ENCODE results near the gene SPCS3.
"Not testable (repeated sequence)": the region's sequence is repeated elsewhere in the genome, so short reads cannot be mapped to it uniquely, and the experiment has no call there.

SPCS3 gene

GRCh38 chr4:176345346-176345745 lies 25.6 kb downstream of the SPCS3 start:
- DNase-seq (ENCODE audit: low read depth in 2 of 2) = not testable (repeated sequence)

- not testable (repeated sequence) for DNase-seq (ENCODE audit: low read depth in 2 of 2)
These were observed 27.1 kb downstream of the SPCS3 start for GRCh38 chr4:176346836-176347235.

- no peak for DNase-seq (ENCODE audit: low read depth in 2 of 2)
These were observed 30.9 kb downstream of the SPCS3 start for GRCh38 chr4:176350671-176351070.

- DNase-seq (ENCODE audit: low read depth in 2 of 2) = no peak
These were observed 35.1 kb downstream of the SPCS3 start for GRCh38 chr4:176354884-176355283.

GRCh38 chr4:176357359-176358082 lies 37.8 kb downstream of the SPCS3 start:
- DNase-seq (ENCODE audit: low read depth in 2 of 2) = no peak

- no peak for DNase-seq (ENCODE audit: low read depth in 2 of 2)
These were observed 38.3 kb downstream of the SPCS3 start for GRCh38 chr4:176358083-176358469.

- DNase-seq (ENCODE audit: low read depth in 2 of 2) = no peak
These were observed 39.8 kb downstream of the SPCS3 start for GRCh38 chr4:176359590-176359989.

GRCh38 chr4:176360446-176360845 lies 40.7 kb downstream of the SPCS3 start:
- no peak for DNase-seq (ENCODE audit: low read depth in 2 of 2)

- no peak for DNase-seq (ENCODE audit: low read depth in 2 of 2)
These were observed 43.3 kb downstream of the SPCS3 start for GRCh38 chr4:176363072-176363471.

GRCh38 chr4:176367771-176368465 lies 48.2 kb downstream of the SPCS3 start:
- DNase-seq (ENCODE audit: low read depth in 2 of 2) = no peak

GRCh38 chr4:176376032-176376614 lies 56.4 kb downstream of the SPCS3 start:
- DNase-seq (ENCODE audit: low read depth in 2 of 2) = no peak

- no peak for DNase-seq (ENCODE audit: low read depth in 2 of 2)
These were observed 58.0 kb downstream of the SPCS3 start for GRCh38 chr4:176377780-176378179.

- no peak for DNase-seq (ENCODE audit: low read depth in 2 of 2)
These were observed 60.8 kb downstream of the SPCS3 start for GRCh38 chr4:176380352-176381157.

Measured in stimulated activated CD4-positive, alpha-beta T cell treated with anti-CD3 and anti-CD28 coated beads, Interleukin-1b, Interleukin-23, amount 100 ng/mL, for 4 hours (primary cell).